H9 (cell line): Measurements from ENCODE around the gene ERBIN. TPM values are rescaled to one million over a fixed set of nuclear protein-coding genes. Genes with fewer than 3 reads are reported as not detected.

Source experiments
- DNase-seq: peaks from one replicate; pipeline ENCODE4 v3.0.0-alpha.2; 2017
- H2AFZ ChIP-seq: one replicate; pipeline ENCODE4 v1.6.1; 2013; ENCODE audit warnings: mild to moderate bottlenecking, low read length, control low read depth, moderate library complexity
- H2AK5ac ChIP-seq: 2 replicates; pipeline ENCODE4 v1.6.1; 2013; ENCODE audit warnings: low read length, control low read depth, mixed read lengths; ENCODE audit not compliant: insufficient read length
- H2BK120ac ChIP-seq: one replicate; pipeline ENCODE4 v1.6.1; 2013; ENCODE audit warnings: low read depth, mild to moderate bottlenecking, low read length, control low read depth, inconsistent platforms; ENCODE audit not compliant: poor library complexity, severe bottlenecking
- H2BK12ac ChIP-seq: 2 replicates; pipeline ENCODE4 v1.6.1; 2013; ENCODE audit warnings: low read length, control low read depth, mixed read lengths, low read depth; ENCODE audit not compliant: insufficient read length
- H2BK15ac ChIP-seq: 2 replicates; pipeline ENCODE4 v1.6.1; 2013; ENCODE audit warnings: low read depth, low read length, control low read depth
- H2BK20ac ChIP-seq: one replicate; pipeline ENCODE4 v1.6.1; 2013; ENCODE audit warnings: low read depth, mild to moderate bottlenecking, low read length, control low read depth, inconsistent platforms; ENCODE audit not compliant: poor library complexity, severe bottlenecking
- H2BK5ac ChIP-seq: 2 replicates; pipeline ENCODE4 v1.6.1; 2013; ENCODE audit warnings: low read length, control low read depth, mixed read lengths; ENCODE audit not compliant: insufficient read length
- H3K14ac ChIP-seq: 2 replicates; pipeline ENCODE4 v1.6.1; 2013; ENCODE audit warnings: low read length, control low read depth; ENCODE audit not compliant: insufficient read depth
- H3K18ac ChIP-seq: 2 replicates; pipeline ENCODE4 v1.6.1; 2013; ENCODE audit warnings: low read depth, mild to moderate bottlenecking, mixed read lengths, low read length, control low read depth; ENCODE audit not compliant: insufficient read length
- H3K23ac ChIP-seq: 2 replicates; pipeline ENCODE4 v1.6.1; 2013; ENCODE audit warnings: low read length, control low read depth, mixed read lengths, low read depth; ENCODE audit not compliant: insufficient read length
- H3K23me2 ChIP-seq: 2 replicates; pipeline ENCODE4 v1.6.1; 2013; ENCODE audit warnings: low read depth, mild to moderate bottlenecking, mixed read lengths, low read length, control low read depth; ENCODE audit not compliant: insufficient read length, poor library complexity, severe bottlenecking
- H3K27ac ChIP-seq: 2 replicates; pipeline ENCODE4 v1.5.1; 2013; ENCODE audit warnings: low read length, control low read depth, mixed read lengths, low read depth; ENCODE audit not compliant: insufficient read length
- H3K27me3 ChIP-seq: 2 replicates; pipeline ENCODE4 v1.6.1; 2013; ENCODE audit warnings: low read length, control low read depth, inconsistent platforms; ENCODE audit not compliant: insufficient read depth
- H3K4ac ChIP-seq: 2 replicates; pipeline ENCODE4 v1.6.1; 2013; ENCODE audit warnings: low read depth, mild to moderate bottlenecking, control low read depth, inconsistent platforms, low read length, moderate library complexity
- H3K4me1 ChIP-seq: 2 replicates; pipeline ENCODE4 v1.6.1; 2013; ENCODE audit warnings: low read length, control low read depth, inconsistent platforms; ENCODE audit not compliant: insufficient read depth
- H3K4me2 ChIP-seq: 2 replicates; pipeline ENCODE4 v1.6.1; 2013; ENCODE audit warnings: low read length, control low read depth, mixed read lengths; ENCODE audit not compliant: insufficient read length, insufficient read depth
- H3K56ac ChIP-seq: 2 replicates; pipeline ENCODE4 v1.6.1; 2013; ENCODE audit warnings: low read depth, mild to moderate bottlenecking, mixed read lengths, low read length, control low read depth; ENCODE audit not compliant: insufficient read length
- H3K79me1 ChIP-seq: 2 replicates; pipeline ENCODE4 v1.6.1; 2013; ENCODE audit warnings: low read depth, mild to moderate bottlenecking, moderate library complexity, low read length, control low read depth, inconsistent platforms; ENCODE audit not compliant: insufficient read depth, poor library complexity, severe bottlenecking
- H3K79me2 ChIP-seq: 2 replicates; pipeline ENCODE4 v1.6.1; 2013; ENCODE audit warnings: low read length, control low read depth, inconsistent platforms; ENCODE audit not compliant: insufficient read depth
- H3K9ac ChIP-seq: 2 replicates; pipeline ENCODE4 v1.6.1; 2013; ENCODE audit warnings: low read length, control low read depth, mixed read lengths; ENCODE audit not compliant: insufficient read length; ENCODE audit errors: extremely low read depth
- H3K9me3 ChIP-seq: one replicate; pipeline ENCODE4 v1.6.1; 2013; ENCODE audit warnings: low read depth, low read length, inconsistent platforms; ENCODE audit not compliant: control insufficient read depth
- H3T11ph ChIP-seq: one replicate; pipeline ENCODE4 v1.6.1; 2013; ENCODE audit warnings: mild to moderate bottlenecking, low read length, control low read depth, inconsistent platforms
- H4K20me1 ChIP-seq: one replicate; pipeline ENCODE4 v1.6.1; 2013; ENCODE audit not compliant: control insufficient read depth, insufficient read length, insufficient read depth
- H4K5ac ChIP-seq: 2 replicates; pipeline ENCODE4 v1.6.1; 2013; ENCODE audit warnings: low read depth, mild to moderate bottlenecking, mixed read lengths, low read length, control low read depth; ENCODE audit not compliant: insufficient read length
- H4K8ac ChIP-seq: replicated peaks from 2 replicates; pipeline ENCODE4 v1.6.1; 2013; ENCODE audit warnings: low read length, control low read depth, mixed read lengths, low read depth; ENCODE audit not compliant: insufficient read length
- H4K91ac ChIP-seq: 2 replicates; pipeline ENCODE4 v1.6.1; 2013; ENCODE audit warnings: low read depth, mild to moderate bottlenecking, moderate library complexity, mixed read lengths, low read length, control low read depth; ENCODE audit not compliant: insufficient read length
- H3K27ac Mint-ChIP-seq, 3 experiments: 2 replicates in 2 of 3; 3 replicates in 1 of 3; pipeline ENCODE4 v1.8.0; 2020 to 2021; ENCODE audit warnings: mixed read lengths in 3 of 3, mild to moderate bottlenecking in 1 of 3, moderate library complexity in 1 of 3
- H3K27me3 Mint-ChIP-seq: 2 replicates; pipeline ENCODE4 v1.8.0; 2021; ENCODE audit warnings: low read depth, mild to moderate bottlenecking, moderate library complexity, mixed read lengths
- H3K36me3 Mint-ChIP-seq, 3 experiments: 2 replicates in 2 of 3; 3 replicates in 1 of 3; pipeline ENCODE4 v1.8.0; 2020 to 2021; ENCODE audit warnings: low read depth in 3 of 3, mixed read lengths in 3 of 3; ENCODE audit not compliant: insufficient read depth in 1 of 3
- H3K4me1 Mint-ChIP-seq, 2 experiments: 2 replicates each; pipeline ENCODE4 v1.8.0; 2020; ENCODE audit warnings: mixed read lengths in 2 of 2
- H3K4me3 Mint-ChIP-seq, 2 experiments: 2 replicates in 1 of 2; 3 replicates in 1 of 2; pipeline ENCODE4 v1.8.0; 2020 to 2021; ENCODE audit warnings: mild to moderate bottlenecking in 2 of 2, mixed read lengths in 2 of 2, moderate library complexity in 1 of 2
- H3K9me3 Mint-ChIP-seq, 2 experiments: 2 replicates in 1 of 2; 3 replicates in 1 of 2; pipeline ENCODE4 v1.8.0; 2020; ENCODE audit warnings: mild to moderate bottlenecking in 2 of 2, mixed read lengths in 2 of 2, moderate library complexity in 1 of 2
- CTCF ChIP-seq: fragments of 200-600 bp; sonication (generic); conservative IDR thresholded peaks from 3 replicates; pipeline ENCODE4 v1.8.0; 2021; ENCODE audit warnings: antibody characterized with exemption, mild to moderate bottlenecking
- WGBS: extraction: QIAGEN DNeasy Blood & Tissue Kit; methylation state at CpG from one replicate; pipeline ENCODE4 v1.1.7; 2013; ENCODE audit warnings: missing lambda C conversion rate, low lambda C conversion rate, mixed read lengths; ENCODE audit not compliant: insufficient read length; ENCODE audit errors: extremely low coverage; 5-methylcytosine and 5-hydroxymethylcytosine counted together
- total RNA-seq: library from RNA; stranded (reverse); gene quantifications from 2 replicates; pipeline ENCODE4 v1.2.1, GENCODE V29; 2021

Gene ERBIN
- total RNA-seq, 1 experiment from 2014 or later: 42.9 TPM

- Histone ChIP-seq H3K79me1 (peaks cover 2% of the 10 kb centered on the region), H3K27me3 (peaks cover under 1% of the 10 kb centered on the region; the same call in 1 of the 2 replicates), H2BK20ac (no peak overlapping the region), H2BK12ac (no peak overlapping the region), H2AFZ (no peak overlapping the region), H3K4me1 (peaks cover 2% of the 10 kb centered on the region; the same call in 1 of the 2 replicates), H3K4me2 (peak overlapping the region; percentile 92), H3K9ac (no peak overlapping the region), H3K14ac (no peak overlapping the region), H4K20me1 (no peaks in the 10 kb centered on the region), H2AK5ac (no peak overlapping the region), H3K23ac (no peak overlapping the region), H2BK120ac (no peak overlapping the region), H4K91ac (no peak overlapping the region), H3K18ac (no peak overlapping the region), H4K8ac (no peak overlapping the region), H3K23me2 (peaks cover 9% of the 10 kb centered on the region), H3K79me2 (peaks cover 23% of the 10 kb centered on the region; the same call in 1 of the 2 replicates), H3K4ac (no peak overlapping the region), H2BK5ac (no peak overlapping the region), H3K56ac (no peak overlapping the region), H4K5ac (no peak overlapping the region), H2BK15ac (no peak overlapping the region), H3T11ph (no peak overlapping the region), H3K27ac (no peak overlapping the region), H3K9me3 (no peaks in the 10 kb centered on the region)
- WGBS: no CpG with 5 or more reads among the region's 5 CpGs
- Mint-ChIP-seq H3K36me3 (peaks cover 6 to 13% (median 6%) of the 10 kb centered on the region in 3 experiments; a peak in 6 of 7 replicates), H3K4me3 (peak overlapping the region; percentile 85 to 92), H3K27ac (peak overlapping the region in 2 of 3 experiments; percentile 24 to 72; a peak in 4 of 7 replicates), H3K27me3 (peaks cover 13% of the 10 kb centered on the region), H3K9me3 (no peaks in the 10 kb centered on the region), H3K4me1 (peaks cover 30 to 33% of the 10 kb centered on the region in 2 experiments)
- no peak for DNase-seq
- TF ChIP-seq CTCF: no peak
These were observed 2.0 kb downstream of the ERBIN start for GRCh38 chr5:65928322-65928752.
